NCI-H226 (cell line): ENCODE measurements around the gene PLK3.
"Not testable (repeated sequence)": the region's sequence is repeated elsewhere in the genome, so short reads cannot be mapped to it uniquely, and the experiment has no call there.

ENCODE experiments used
- DNase-seq: peaks from one replicate; pipeline ENCODE4 v3.0.0-alpha.2; 2015

Gene PLK3

GRCh38 chr1:44788120-44788860 is 11.9 kb upstream of the PLK3 start, which contains the start of gene BEST4:
Gene BEST4 (minus strand): TSS chr1:44788170. CDS start chr1:44787705, 465 bp downstream.
- no peak for DNase-seq

- no peak for DNase-seq
Measured at GRCh38 chr1:44790968-44791801, 9.0 kb upstream of the PLK3 start.

DNA sequence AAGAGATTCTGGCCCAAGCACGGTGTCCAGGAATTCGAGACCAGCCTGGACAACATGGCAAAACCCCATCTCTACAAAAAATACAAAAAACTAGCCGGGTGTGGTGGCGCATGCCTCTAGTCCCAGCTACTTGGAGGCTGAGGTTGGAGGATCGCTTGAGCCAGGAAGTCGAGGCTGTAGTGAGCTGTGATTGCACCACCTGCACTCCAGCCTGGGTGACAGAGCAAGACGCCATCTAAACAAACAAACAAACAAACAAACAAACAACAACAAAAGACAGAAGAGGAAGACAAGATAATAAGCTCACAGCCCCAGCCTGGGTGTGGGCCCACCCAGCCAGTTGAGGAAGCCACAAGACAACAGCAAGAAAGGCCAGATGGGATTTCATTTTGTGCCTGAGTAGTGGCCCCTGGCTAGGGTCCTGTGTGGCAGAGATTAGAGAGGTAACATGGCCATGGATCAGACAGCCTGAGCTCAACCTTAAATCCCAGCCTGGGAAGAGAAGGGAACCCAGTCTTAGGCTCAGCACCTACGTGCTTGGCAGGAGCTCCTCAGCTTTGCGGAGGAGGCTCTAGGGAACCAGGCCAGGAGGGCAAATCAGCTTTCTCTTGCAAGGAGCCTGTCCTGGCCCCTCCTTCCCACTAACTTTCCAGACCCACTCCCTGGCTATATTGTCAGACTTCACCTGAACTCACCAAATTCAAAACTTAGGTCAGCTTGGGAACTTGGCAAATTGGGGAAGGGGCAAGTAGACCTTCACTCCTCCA is 7.3 kb upstream of the PLK3 start:
- peak; percentile 45 for DNase-seq

GRCh38 chr1:44797886-44798285 is 2.3 kb upstream of the PLK3 start:
- not testable (repeated sequence) for DNase-seq

- DNase-seq = no peak
Measured at GRCh38 chr1:44798481-44799365, 1.5 kb upstream of the PLK3 start.

DNA sequence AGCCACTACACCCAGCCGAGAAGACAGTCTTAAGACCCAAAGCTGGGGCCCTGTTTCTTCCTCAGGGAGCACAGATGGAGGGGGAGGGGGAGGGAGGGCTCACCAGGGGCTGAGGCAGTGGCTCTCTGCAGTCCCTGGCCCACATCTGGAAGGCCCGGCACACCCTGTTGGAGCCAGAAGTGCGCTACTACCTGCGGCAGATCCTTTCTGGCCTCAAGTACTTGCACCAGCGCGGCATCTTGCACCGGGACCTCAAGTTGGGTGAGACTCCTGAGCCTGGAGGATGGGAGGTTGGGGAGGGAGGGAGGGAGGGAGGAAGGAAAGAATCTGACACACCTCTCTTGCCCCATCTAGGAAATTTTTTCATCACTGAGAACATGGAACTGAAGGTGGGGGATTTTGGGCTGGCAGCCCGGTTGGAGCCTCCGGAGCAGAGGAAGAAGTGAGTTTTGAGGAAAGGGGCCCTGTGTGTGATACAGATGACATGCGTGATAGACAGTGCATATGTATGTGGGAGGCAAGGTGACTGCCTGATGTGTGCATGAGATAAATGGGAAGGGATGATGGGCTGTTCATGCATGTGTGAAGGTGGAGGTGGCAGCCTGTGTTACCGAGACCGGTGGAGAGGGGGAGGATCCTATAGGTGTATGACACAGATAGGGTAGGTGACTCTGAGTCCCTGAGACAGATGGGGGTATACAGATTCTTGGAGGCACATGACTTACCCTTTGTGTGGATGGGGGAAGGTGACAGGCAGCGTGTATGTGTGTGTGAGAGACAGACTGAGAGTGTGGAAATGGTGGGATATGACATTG is 1.5 kb downstream of the PLK3 start:
- DNase-seq = peak; percentile 38

DNA sequence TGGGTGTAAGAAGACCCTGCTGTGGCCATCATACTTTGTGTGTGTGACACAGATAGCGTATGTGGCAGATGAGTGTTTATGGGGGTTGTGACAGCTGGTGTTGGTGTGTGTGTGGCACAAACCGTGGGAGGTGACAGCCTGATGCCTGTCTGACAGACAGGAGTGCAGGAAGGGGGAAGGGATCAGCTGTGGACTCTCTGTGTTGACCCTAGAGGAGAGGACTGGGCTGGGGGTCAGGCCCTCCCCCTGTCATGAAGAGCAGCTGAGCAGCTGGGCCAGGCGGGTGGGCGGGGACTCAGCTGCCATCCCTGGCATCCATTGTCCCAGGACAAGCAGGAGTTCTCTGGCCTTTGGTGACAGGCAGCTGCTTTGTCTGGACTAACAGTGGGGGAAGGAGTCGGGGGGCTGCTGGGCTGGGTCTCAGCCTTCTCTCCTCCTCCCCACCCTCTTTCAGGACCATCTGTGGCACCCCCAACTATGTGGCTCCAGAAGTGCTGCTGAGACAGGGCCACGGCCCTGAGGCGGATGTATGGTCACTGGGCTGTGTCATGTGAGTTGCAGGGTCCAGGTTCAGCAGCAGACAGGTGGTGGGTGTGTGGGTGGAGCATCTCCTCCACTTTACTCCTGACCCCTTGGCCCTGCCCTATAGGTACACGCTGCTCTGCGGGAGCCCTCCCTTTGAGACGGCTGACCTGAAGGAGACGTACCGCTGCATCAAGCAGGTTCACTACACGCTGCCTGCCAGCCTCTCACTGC is 2.3 kb downstream of the PLK3 start:
- no peak for DNase-seq

GRCh38 chr1:44803062-44803311 is 2.8 kb downstream of the PLK3 start:
- DNase-seq = no peak

DNA sequence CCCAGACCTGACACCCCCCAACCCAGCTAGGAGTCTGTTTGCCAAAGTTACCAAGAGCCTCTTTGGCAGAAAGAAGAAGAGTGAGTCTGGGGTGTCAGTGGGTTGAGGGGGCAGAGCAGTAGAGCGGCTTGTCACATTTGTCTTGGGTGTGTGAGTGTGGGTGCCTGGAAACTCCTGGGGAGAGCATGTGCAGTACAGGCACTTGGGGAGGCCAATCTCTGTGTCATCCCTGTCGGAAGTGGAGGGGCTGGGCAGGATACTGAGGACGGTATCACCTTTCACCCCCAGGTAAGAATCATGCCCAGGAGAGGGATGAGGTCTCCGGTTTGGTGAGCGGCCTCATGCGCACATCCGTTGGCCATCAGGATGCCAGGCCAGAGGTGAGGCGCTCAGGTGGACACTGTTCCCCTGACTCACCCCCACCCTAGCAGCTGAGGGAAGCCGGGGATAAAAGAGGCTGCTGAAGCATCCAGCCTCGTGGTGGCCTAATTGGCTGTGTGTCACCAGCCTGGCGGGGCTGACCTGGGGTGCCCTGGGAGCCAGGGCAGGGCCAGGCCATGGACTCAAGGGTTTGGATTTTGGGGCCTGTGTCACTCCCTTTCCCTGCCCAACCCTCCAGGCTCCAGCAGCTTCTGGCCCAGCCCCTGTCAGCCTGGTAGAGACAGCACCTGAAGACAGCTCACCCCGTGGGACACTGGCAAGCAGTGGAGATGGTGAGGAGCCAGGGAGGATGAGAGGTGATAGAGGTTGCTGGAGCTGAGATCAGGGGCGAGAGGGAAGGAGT is 3.3 kb downstream of the PLK3 start:
- no peak for DNase-seq

GRCh38 chr1:44805311-44806024 is 5.3 kb downstream of the PLK3 start:
- DNase-seq = no peak

DNA sequence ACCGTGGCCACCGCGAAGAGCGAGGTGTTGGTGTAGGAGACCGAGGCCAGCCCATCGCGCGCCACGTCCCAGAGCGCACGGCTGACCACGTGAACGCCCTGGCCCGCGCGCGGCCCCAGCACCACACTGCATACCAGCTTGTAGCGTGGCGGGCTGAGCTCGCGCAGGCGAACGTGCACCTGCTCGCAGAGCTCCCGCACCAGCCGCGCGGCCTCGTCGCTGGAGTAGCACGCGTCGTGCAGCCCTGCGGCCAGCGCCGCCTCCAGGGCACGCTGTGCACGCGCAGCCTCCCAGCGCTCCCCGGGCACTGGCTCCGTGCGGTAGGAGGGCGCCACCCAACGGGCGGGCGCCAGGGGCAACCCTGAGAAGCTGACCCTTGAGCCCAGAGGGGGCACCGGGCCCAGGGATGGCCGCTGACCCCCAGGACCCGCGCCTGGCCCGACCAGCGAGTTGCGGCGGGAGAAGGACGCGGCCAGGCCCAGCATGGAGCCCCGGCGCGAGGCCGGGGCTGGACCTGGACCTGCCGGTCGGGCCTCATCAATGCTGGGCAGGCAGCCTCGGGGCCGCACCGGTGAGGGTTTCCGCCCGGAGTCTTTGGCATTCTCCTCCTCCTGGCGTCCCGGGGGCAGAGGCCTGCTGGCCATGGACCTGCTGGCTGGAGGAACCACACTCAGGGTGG is 6.0 kb downstream of the PLK3 start:
- no peak for DNase-seq

GRCh38 chr1:44806704-44807363 is 6.7 kb downstream of the PLK3 start, which contains the start of gene DYNLT4:
Gene DYNLT4 (minus strand): TSS chr1:44807351. CDS start chr1:44806668, 683 bp downstream.
- no peak for DNase-seq

GRCh38 chr1:44807364-44808062 is 7.3 kb downstream of the PLK3 start:
- DNase-seq = peak; percentile 99

GRCh38 chr1:44808063-44808937 is 8.1 kb downstream of the PLK3 start, which contains the start of gene BTBD19:
Gene BTBD19 (plus strand): TSS chr1:44808523. CDS start chr1:44808821, 298 bp downstream.
- peak; percentile 74 for DNase-seq

GRCh38 chr1:44808938-44809917 is 9.1 kb downstream of the PLK3 start:
- DNase-seq = peak; percentile 30
